GM12878 (cell line): ENCODE data around the gene MPV17. TPM values are rescaled to one million over a fixed set of nuclear protein-coding genes. Genes with fewer than 3 reads are reported as not detected.

Experiments used
- ATAC-seq: fragments of 200-7000 bp; cut with Tn5 transposase; 3 replicates; pipeline ENCODE4 v1.9.1; 2020; ENCODE audit warnings: mild to moderate bottlenecking, moderate library complexity
- BruUV-seq: library from RNA; stranded (reverse); fragments of 400-500 nt; replicated peaks from 2 replicates; lab custom pipeline; 2021; lab: Mats Ljungman, UMichigan
- CTCF ChIA-PET: fragments of 300-600 bp; sonication (Branson Sonifier 250); formaldehyde crosslinking; extraction: SDS; loops from one replicate; lab custom pipeline; 2021; ENCODE audit warnings: inconsistent platforms; lab: Yijun Ruan, JAX
- POLR2A ChIA-PET: fragments of 350-600 bp; formaldehyde crosslinking; extraction: SDS; loops from one replicate; lab custom pipeline; 2021; ENCODE audit warnings: inconsistent platforms; lab: Charles Lee
- RAD21 ChIA-PET: fragments of 300-600 bp; sonication (Branson Sonifier 250); formaldehyde crosslinking; loops from one replicate; lab custom pipeline; 2023; ENCODE audit warnings: antibody characterized with exemption; ENCODE audit not compliant: unreplicated experiment; lab: Charles Lee
- SMC1A ChIA-PET: fragments of 300-600 bp; sonication (Branson Sonifier 250); formaldehyde crosslinking; loops from one replicate; lab custom pipeline; 2023; ENCODE audit not compliant: unreplicated experiment, uncharacterized antibody; lab: Charles Lee
- DNase-seq: peaks from one replicate; pipeline ENCODE4 v3.0.0-alpha.2; 2011; ENCODE audit warnings: low read depth, low spot score
- FAIRE-seq: peaks from 3 replicates; lab custom pipeline; 2011; peaks lifted over from hg19 to GRCh38; lab: Jason Lieb, UNC
- H2AFZ ChIP-seq: 2 replicates; pipeline ENCODE4 v1.6.0; 2011; ENCODE audit warnings: low read depth, low read length, control low read depth; ENCODE audit not compliant: control insufficient read depth
- H3K27ac ChIP-seq: 2 replicates; pipeline ENCODE4 v1.5.1; 2011; ENCODE audit warnings: control low read depth; ENCODE audit not compliant: control insufficient read depth, insufficient read depth
- H3K27me3 ChIP-seq, 2 experiments: replicated peaks in 1 of 2; 2 replicates each; pipeline versions ENCODE4 v1.6.0 to v1.6.1; 2011; ENCODE audit warnings: low read length in 1 of 2; ENCODE audit not compliant: control insufficient read depth in 2 of 2, insufficient read depth in 2 of 2
- H3K36me3 ChIP-seq, 2 experiments: 2 replicates each; pipeline ENCODE4 v1.5.1; 2011; ENCODE audit warnings: low read length in 1 of 2; ENCODE audit not compliant: control insufficient read depth in 2 of 2, insufficient read depth in 2 of 2
- H3K4me1 ChIP-seq: 2 replicates; pipeline ENCODE4 v1.6.1; 2011; ENCODE audit warnings: mild to moderate bottlenecking, low read length, moderate library complexity, mixed read lengths; ENCODE audit not compliant: control insufficient read depth, insufficient read depth
- H3K4me2 ChIP-seq: 2 replicates; pipeline ENCODE4 v1.6.0; 2011; ENCODE audit warnings: control low read depth; ENCODE audit not compliant: control insufficient read depth, insufficient read depth
- H3K4me3 ChIP-seq: fragments of 200-600 bp; sonication (generic); 2 replicates; pipeline ENCODE4 v1.5.1; 2016
- H3K79me2 ChIP-seq: 2 replicates; pipeline ENCODE4 v1.6.0; 2011; ENCODE audit warnings: low read length; ENCODE audit not compliant: control insufficient read depth, insufficient read depth
- H3K9ac ChIP-seq: 2 replicates; pipeline ENCODE4 v1.8.0; 2011; ENCODE audit warnings: low read length, control low read depth, mixed read lengths; ENCODE audit not compliant: control insufficient read depth, insufficient read depth
- H3K9me3 ChIP-seq: replicated peaks from 3 replicates; pipeline ENCODE4 v1.5.1; 2011; ENCODE audit warnings: mild to moderate bottlenecking, low read length; ENCODE audit not compliant: control insufficient read depth, insufficient read depth
- H4K20me1 ChIP-seq: 2 replicates; pipeline ENCODE4 v1.6.0; 2011; ENCODE audit not compliant: control insufficient read depth, insufficient read depth
- ATF2 ChIP-seq: IDR thresholded peaks from 2 replicates; pipeline ENCODE4 v1.6.1; 2012; ENCODE audit warnings: low read length, inconsistent platforms
- CBFB ChIP-seq: IDR thresholded peaks from 2 replicates; pipeline ENCODE4 v1.6.1; 2016; ENCODE audit warnings: antibody characterized with exemption, low read depth
- ESRRA ChIP-seq: IDR thresholded peaks from 2 replicates; pipeline ENCODE4 v1.6.1; 2012; ENCODE audit warnings: mild to moderate bottlenecking, low read length, improper control_type of control experiment
- GABPA ChIP-seq: IDR thresholded peaks from 2 replicates; pipeline ENCODE4 v1.6.1; 2014; ENCODE audit warnings: antibody characterized with exemption, low read depth, mild to moderate bottlenecking, inconsistent platforms
- LARP7 ChIP-seq: fragments of 450-650 bp; IDR thresholded peaks from 2 replicates; pipeline ENCODE4 v1.6.1; 2017; ENCODE audit warnings: mild to moderate bottlenecking
- MAX ChIP-seq: IDR thresholded peaks from 2 replicates; pipeline ENCODE4 v1.6.1; 2012; ENCODE audit warnings: low read depth, low read length, improper control_type of control experiment
- NR2C2 ChIP-seq: IDR thresholded peaks from 2 replicates; pipeline ENCODE4 v1.6.1; 2011; ENCODE audit warnings: borderline replicate concordance, low read depth; ENCODE audit not compliant: control insufficient read depth, insufficient read length
- POLR2A ChIP-seq: IDR thresholded peaks from 2 replicates; pipeline ENCODE4 v1.6.1; 2011; ENCODE audit warnings: low read depth, mild to moderate bottlenecking, low read length
- POU2F2 ChIP-seq: IDR thresholded peaks from 3 replicates; pipeline ENCODE4 v1.6.1; 2011; ENCODE audit warnings: low read depth, mild to moderate bottlenecking, low read length, borderline replicate concordance
- RB1 ChIP-seq: fragments of 450-650 bp; formaldehyde crosslinking; IDR thresholded peaks from 2 replicates; pipeline ENCODE4 v1.6.1; 2017; ENCODE audit warnings: mild to moderate bottlenecking, borderline replicate concordance
- ZNF687 ChIP-seq: fragments of 450-650 bp; IDR thresholded peaks from 2 replicates; pipeline ENCODE4 v1.6.1; 2017; ENCODE audit warnings: mild to moderate bottlenecking, moderate library complexity
- WGBS: methylation state at CpG from one replicate; pipeline ENCODE4 v1.1.6; 2016; ENCODE audit warnings: low lambda C conversion rate; ENCODE audit not compliant: insufficient replicate concordance, insufficient coverage; ENCODE audit errors: missing lambda C conversion rate; 5-methylcytosine and 5-hydroxymethylcytosine counted together
- in situ Hi-C: fragments of 300-500 bp; cut with MboI; formaldehyde crosslinking; loops from 9 replicates; pipeline ENCODE4 v1.14.3; 2018; ENCODE audit warnings: mixed read lengths
- intact Hi-C: fragments of 100-400 bp; cut with micrococcal nuclease; formaldehyde crosslinking; loops from one replicate; pipeline ENCODE4 v1.14.2; 2022; ENCODE audit not compliant: unreplicated experiment
- polyA plus RNA-seq, 11 experiments: library from polyadenylated mRNA; depleted of rRNA in 4 of 11; unstranded in 6 of 11; stranded (reverse) in 5 of 11; fragments of >200 nt; fragmentation: Nextera tagmentation in 4 of 11; fragmentation: Illumina TruSeq in 1 of 11; extraction: Ambion mirVana in 4 of 11; extraction: Trizol in 1 of 11; gene quantifications; 1 replicate in 1 of 11; 2 replicates in 10 of 11; pipeline versions ENCODE4 v1.2.1 to v1.2.3, GENCODE V29; 2011 to 2016; ENCODE audit warnings: inconsistent platforms in 2 of 11, missing spikeins in 2 of 11, low read depth in 1 of 11
- total RNA-seq, 4 experiments: library from RNA; depleted of rRNA in 3 of 4; stranded (reverse); fragments of >200 nt in 3 of 4; fragmentation: Illumina TruSeq in 1 of 4; extraction: Trizol in 1 of 4; gene quantifications; 2 replicates each; pipeline versions ENCODE4 v1.2.1 to v1.2.3, GENCODE V29; 2013 to 2021
- TF ChIP-seq, protein P1 (sequence below): IDR thresholded peaks from 2 replicates; pipeline ENCODE4 v1.6.1; 2011; ENCODE audit warnings: low read depth, mild to moderate bottlenecking, low read length, moderate library complexity, borderline replicate concordance; ENCODE audit errors: extremely low read depth
- TF ChIP-seq, protein P2 (sequence below): fragments of 450-650 bp; IDR thresholded peaks from 2 replicates; pipeline ENCODE4 v1.6.1; 2017; ENCODE audit warnings: low read depth, mild to moderate bottlenecking, moderate library complexity

Gene MPV17
- total and polyA plus RNA-seq, 10 of the 15 experiments (the other 5 are each of a cell fraction or from before 2014, with no cell fraction given), result 63.4 to 143 (median 89.0) TPM

- intact Hi-C loops (no loop called here), in situ Hi-C loops (no loop called here)
- H3K79me2 ChIP-seq, result no peaks in the 10 kb centered on the region
- 63% methylated on average over 3 of the region's 3 CpGs for WGBS
- ATAC-seq, result no peak
- CTCF ChIA-PET, result interaction anchor here (0.8 to 7.9 kb wide), 4 partner anchors 9 to 189 kb away, joined by 3 to 52 read pairs (median 3); no protein-coding TSS in a partner anchor
- no peak overlapping the region for H3K27ac ChIP-seq
- no peak overlapping the region for H3K9ac ChIP-seq
- DNase-seq, result no peak
- no peak for FAIRE-seq
- no peak overlapping the region for H2AFZ ChIP-seq
- no peak overlapping the region for H3K4me2 ChIP-seq
- RAD21 ChIA-PET, result interaction anchor here (1.2 kb wide), 1 partner anchor 10 kb away, joined by 7 read pairs; no protein-coding TSS in a partner anchor
- H3K27me3 ChIP-seq, result peaks cover 0 to 3% of the 10 kb centered on the region in 2 experiments; a peak in 3 of 4 replicates
- H3K4me3 ChIP-seq, result no peak overlapping the region
- no peaks in the 10 kb centered on the region for H3K36me3 ChIP-seq
- BruUV-seq, result no TSS peak
- no peaks in the 10 kb centered on the region for H4K20me1 ChIP-seq
- H3K4me1 ChIP-seq, result peaks cover 5% of the 10 kb centered on the region; the same call in 1 of the 2 replicates
- H3K9me3 ChIP-seq, result no peaks in the 10 kb centered on the region
- SMC1A ChIA-PET, result interaction anchor here (0.5 to 1.5 kb wide), 3 partner anchors 9 to 162 kb away, joined by 3 to 9 read pairs (median 3); no protein-coding TSS in a partner anchor
- POLR2A ChIA-PET, result no interaction called here
- TF ChIP-seq GABPA (no peak), LARP7 (no peak), RB1 (no peak), POU2F2 (no peak), MAX (no peak), ZNF687 (no peak), NR2C2 (no peak), CBFB (no peak), ATF2 (no peak), POLR2A (no peak), ESRRA (no peak)
- TF ChIP-seq, protein P1, sequence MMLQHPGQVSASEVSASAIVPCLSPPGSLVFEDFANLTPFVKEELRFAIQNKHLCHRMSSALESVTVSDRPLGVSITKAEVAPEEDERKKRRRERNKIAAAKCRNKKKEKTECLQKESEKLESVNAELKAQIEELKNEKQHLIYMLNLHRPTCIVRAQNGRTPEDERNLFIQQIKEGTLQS, result no peak
- TF ChIP-seq, protein P2, sequence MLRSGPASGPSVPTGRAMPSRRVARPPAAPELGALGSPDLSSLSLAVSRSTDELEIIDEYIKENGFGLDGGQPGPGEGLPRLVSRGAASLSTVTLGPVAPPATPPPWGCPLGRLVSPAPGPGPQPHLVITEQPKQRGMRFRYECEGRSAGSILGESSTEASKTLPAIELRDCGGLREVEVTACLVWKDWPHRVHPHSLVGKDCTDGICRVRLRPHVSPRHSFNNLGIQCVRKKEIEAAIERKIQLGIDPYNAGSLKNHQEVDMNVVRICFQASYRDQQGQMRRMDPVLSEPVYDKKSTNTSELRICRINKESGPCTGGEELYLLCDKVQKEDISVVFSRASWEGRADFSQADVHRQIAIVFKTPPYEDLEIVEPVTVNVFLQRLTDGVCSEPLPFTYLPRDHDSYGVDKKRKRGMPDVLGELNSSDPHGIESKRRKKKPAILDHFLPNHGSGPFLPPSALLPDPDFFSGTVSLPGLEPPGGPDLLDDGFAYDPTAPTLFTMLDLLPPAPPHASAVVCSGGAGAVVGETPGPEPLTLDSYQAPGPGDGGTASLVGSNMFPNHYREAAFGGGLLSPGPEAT, result no peak
- TF ChIP-seq, all 136 proteins: peak for 0
These were observed 52.8 kb downstream of the MPV17 start for GRCh38 chr2:27270131-27270530.
